ENCODE results near the gene FGGY. TPM values are rescaled to one million over a fixed set of nuclear protein-coding genes. Genes with fewer than 3 reads are reported as not detected.

The FGGY gene
- total RNA-seq, 4 donors from 2014 or later = 24.9 to 35.9 (median 30.5) TPM

DNA sequence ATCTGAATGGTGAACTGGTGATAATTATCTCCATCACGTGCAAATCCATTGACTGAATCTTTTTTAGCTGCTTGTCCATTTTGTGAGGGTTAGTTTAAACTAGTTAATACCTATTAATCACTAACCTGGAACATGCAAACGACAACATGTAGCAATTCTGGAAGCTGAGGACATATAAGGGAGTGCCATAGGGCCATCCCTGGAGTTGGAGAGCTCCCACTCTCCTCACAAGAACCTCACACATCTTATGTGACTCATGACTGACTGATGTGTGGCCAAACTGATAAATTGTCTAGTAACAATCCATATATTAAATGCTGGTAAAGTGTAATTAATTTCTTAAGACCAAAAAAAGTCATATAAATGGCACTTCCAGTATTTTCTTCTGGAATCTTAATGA lies 454.9 kb downstream of the FGGY start:
- ATAC-seq = no peak
- intact Hi-C loops (cut with DNase I; ENCODE audit: low total_unique reads) (no loop called here), in situ Hi-C loops (cut with MboI; ENCODE audit: low sequenced_read_pairs in 4 of 4) (loop anchor here in 2 of 4 donors (10.0 to 25.0 kb wide), 2 partner anchors 1007 to 1240 kb away; no protein-coding TSS in a partner anchor)
- no peak for DNase-seq
- Histone ChIP-seq H3K27ac (no peak overlapping the region), H3K27me3 (no peaks in the 10 kb centered on the region), H3K9me3 (no peaks in the 10 kb centered on the region), H3K4me3 (no peak overlapping the region), H3K36me3 (no peaks in the 10 kb centered on the region), H3K4me1 (peaks cover 0 to 3% of the 10 kb centered on the region in 2 donors)
- TF ChIP-seq POLR2A (IDR thresholded peaks at IDR 0.05) = no peak
- TF ChIP-seq, protein P1, sequence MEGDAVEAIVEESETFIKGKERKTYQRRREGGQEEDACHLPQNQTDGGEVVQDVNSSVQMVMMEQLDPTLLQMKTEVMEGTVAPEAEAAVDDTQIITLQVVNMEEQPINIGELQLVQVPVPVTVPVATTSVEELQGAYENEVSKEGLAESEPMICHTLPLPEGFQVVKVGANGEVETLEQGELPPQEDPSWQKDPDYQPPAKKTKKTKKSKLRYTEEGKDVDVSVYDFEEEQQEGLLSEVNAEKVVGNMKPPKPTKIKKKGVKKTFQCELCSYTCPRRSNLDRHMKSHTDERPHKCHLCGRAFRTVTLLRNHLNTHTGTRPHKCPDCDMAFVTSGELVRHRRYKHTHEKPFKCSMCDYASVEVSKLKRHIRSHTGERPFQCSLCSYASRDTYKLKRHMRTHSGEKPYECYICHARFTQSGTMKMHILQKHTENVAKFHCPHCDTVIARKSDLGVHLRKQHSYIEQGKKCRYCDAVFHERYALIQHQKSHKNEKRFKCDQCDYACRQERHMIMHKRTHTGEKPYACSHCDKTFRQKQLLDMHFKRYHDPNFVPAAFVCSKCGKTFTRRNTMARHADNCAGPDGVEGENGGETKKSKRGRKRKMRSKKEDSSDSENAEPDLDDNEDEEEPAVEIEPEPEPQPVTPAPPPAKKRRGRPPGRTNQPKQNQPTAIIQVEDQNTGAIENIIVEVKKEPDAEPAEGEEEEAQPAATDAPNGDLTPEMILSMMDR (IDR thresholded peaks at IDR 0.05 in 4 of 5, conservative IDR thresholded peaks at IDR 0.05 in 1 of 5) = no peak

GRCh38 chr1:59752556-59753414 lies 455.9 kb downstream of the FGGY start:
- in situ Hi-C loops (cut with MboI; ENCODE audit: low sequenced_read_pairs in 4 of 4) = loop anchor here in 2 of 4 donors (10.0 to 25.0 kb wide), 2 partner anchors 1008 to 1240 kb away; no protein-coding TSS in a partner anchor
- H3K27ac ChIP-seq = no peak overlapping the region
- TF ChIP-seq POLR2A (IDR thresholded peaks at IDR 0.05) = no peak
- TF ChIP-seq, protein P1 (IDR thresholded peaks at IDR 0.05 in 4 of 5, conservative IDR thresholded peaks at IDR 0.05 in 1 of 5) = no peak
- H3K9me3 ChIP-seq = no peaks in the 10 kb centered on the region
- no peak overlapping the region for H3K4me3 ChIP-seq
- DNase-seq = no peak
- no peaks in the 10 kb centered on the region for H3K27me3 ChIP-seq
- ATAC-seq = no peak
- no peaks in the 10 kb centered on the region for H3K36me3 ChIP-seq
- intact Hi-C loops (cut with DNase I; ENCODE audit: low total_unique reads) = no loop called here
- H3K4me1 ChIP-seq = peaks cover 3 to 9% of the 10 kb centered on the region in 2 donors

GRCh38 chr1:59755069-59755685 lies 458.3 kb downstream of the FGGY start:
- Histone ChIP-seq H3K27ac (no peak overlapping the region), H3K4me3 (no peak overlapping the region), H3K4me1 (peaks cover 18 to 30% of the 10 kb centered on the region in 2 donors), H3K9me3 (no peaks in the 10 kb centered on the region), H3K27me3 (no peaks in the 10 kb centered on the region), H3K36me3 (no peaks in the 10 kb centered on the region)
- ATAC-seq = no peak
- TF ChIP-seq, protein P1 (IDR thresholded peaks at IDR 0.05 in 4 of 5, conservative IDR thresholded peaks at IDR 0.05 in 1 of 5) = no peak
- no peak for TF ChIP-seq POLR2A (IDR thresholded peaks at IDR 0.05)
- intact Hi-C loops (cut with DNase I; ENCODE audit: low total_unique reads) (loop anchor here (5.0 kb wide), 3 partner anchors 443 to 1103 kb away; no protein-coding TSS in a partner anchor), in situ Hi-C loops (cut with MboI; ENCODE audit: low sequenced_read_pairs in 4 of 4) (loop anchor here (5.0 to 25.0 kb wide), 4 partner anchors 1010 to 1243 kb away; no protein-coding TSS in a partner anchor)
- no peak for DNase-seq

- TF ChIP-seq POLR2A (IDR thresholded peaks at IDR 0.05) = no peak
- TF ChIP-seq, protein P1 (IDR thresholded peaks at IDR 0.05 in 4 of 5, conservative IDR thresholded peaks at IDR 0.05 in 1 of 5) = no peak
- peaks cover 16 to 30% of the 10 kb centered on the region in 2 donors for H3K4me1 ChIP-seq
- H3K36me3 ChIP-seq = no peaks in the 10 kb centered on the region
- H3K9me3 ChIP-seq = no peaks in the 10 kb centered on the region
- peak overlapping the region in 2 of 4 donors; percentile 38 to 84 for H3K27ac ChIP-seq
- no peaks in the 10 kb centered on the region for H3K27me3 ChIP-seq
- ATAC-seq (no peak), DNase-seq (no peak)
- intact Hi-C loops (cut with DNase I; ENCODE audit: low total_unique reads) = loop anchor here (5.0 kb wide), 3 partner anchors 445 to 1105 kb away; no protein-coding TSS in a partner anchor
- no peak overlapping the region for H3K4me3 ChIP-seq
- in situ Hi-C loops (cut with MboI; ENCODE audit: low sequenced_read_pairs in 4 of 4) = loop anchor here (5.0 to 25.0 kb wide), 4 partner anchors 1012 to 1245 kb away; no protein-coding TSS in a partner anchor
Observed at GRCh38 chr1:59757197-59757747, 460.4 kb downstream of the FGGY start.
